Stimulated activated CD8-positive, alpha-beta memory T cell treated with anti-CD3 and anti-CD28 coated beads, Interleukin-15, amount 100 ng/mL, for 24 hours (primary cell): ENCODE results near the gene CDC42EP4.
"Not testable (repeated sequence)": the region's sequence is repeated elsewhere in the genome, so short reads cannot be mapped to it uniquely, and the experiment has no call there.

Source experiments
- DNase-seq: peaks from one replicate; pipeline ENCODE4 v3.0.0-alpha.2; 2020; ENCODE audit warnings: low read depth

CDC42EP4 gene

GRCh38 chr17:73343168-73343634 lies 31.4 kb upstream of the CDC42EP4 start:
- no peak for DNase-seq

- DNase-seq: no peak
Measured at GRCh38 chr17:73342541-73343167, 30.9 kb upstream of the CDC42EP4 start.

- no peak for DNase-seq
Measured at GRCh38 chr17:73342050-73342522, 30.3 kb upstream of the CDC42EP4 start.

- no peak for DNase-seq
Measured at GRCh38 chr17:73341350-73342049, 29.7 kb upstream of the CDC42EP4 start.

- no peak for DNase-seq
Measured at GRCh38 chr17:73340093-73340596, 28.3 kb upstream of the CDC42EP4 start.

- no peak for DNase-seq
Measured at GRCh38 chr17:73338566-73339197, 26.9 kb upstream of the CDC42EP4 start.

- no peak for DNase-seq
Measured at GRCh38 chr17:73338050-73338521, 26.3 kb upstream of the CDC42EP4 start.

- no peak for DNase-seq
Measured at GRCh38 chr17:73337330-73337710, 25.5 kb upstream of the CDC42EP4 start.

- no peak for DNase-seq
Measured at GRCh38 chr17:73336408-73337329, 24.9 kb upstream of the CDC42EP4 start.

- no peak for DNase-seq
Measured at GRCh38 chr17:73335591-73336407, 24.0 kb upstream of the CDC42EP4 start.

- DNase-seq: no peak
Measured at GRCh38 chr17:73334771-73335513, 23.1 kb upstream of the CDC42EP4 start.

GRCh38 chr17:73333445-73333844 lies 21.6 kb upstream of the CDC42EP4 start:
- DNase-seq: not testable (repeated sequence)

GRCh38 chr17:73331060-73331459 lies 19.3 kb upstream of the CDC42EP4 start:
- DNase-seq: no peak

- DNase-seq: no peak
Measured at GRCh38 chr17:73327676-73328075, 15.9 kb upstream of the CDC42EP4 start.

- no peak for DNase-seq
Measured at GRCh38 chr17:73325527-73325842, 13.7 kb upstream of the CDC42EP4 start.

- DNase-seq: no peak
Measured at GRCh38 chr17:73324711-73325526, 13.1 kb upstream of the CDC42EP4 start.

GRCh38 chr17:73324160-73324475 lies 12.3 kb upstream of the CDC42EP4 start:
- DNase-seq: no peak

GRCh38 chr17:73323409-73324159 lies 11.8 kb upstream of the CDC42EP4 start:
- no peak for DNase-seq
